OCI-LY3 (cell line): Measurements from ENCODE around the gene SNHG17.

Experiments used
- CTCF ChIP-seq: fragments of 200-600, 300-600 bp; sonication (generic); IDR thresholded peaks from 2 replicates; pipeline ENCODE4 v1.5.1; 2014; ENCODE audit warnings: antibody characterized with exemption, low read length, low read depth
- EZH2phosphoT487 ChIP-seq: fragments of 200-600 bp; shearing (Covaris generic); IDR thresholded peaks from 2 replicates; pipeline ENCODE4 v1.6.1; 2018; ENCODE audit warnings: antibody characterized with exemption, mixed run types, low read depth

GRCh38 chr20:38373231-38373867 lies 61.8 kb downstream of the SNHG17 start:
- TF ChIP-seq CTCF (no peak), EZH2phosphoT487 (no peak)
